ENCODE data around the gene SAMD4A. TPM values are rescaled to one million over a fixed set of nuclear protein-coding genes. Genes with fewer than 3 reads are reported as not detected.

SAMD4A gene
- polyA plus RNA-seq, 2 of the 4 experiments (the other 2 are of a cell fraction) = 3.9 to 5.4 TPM

GRCh38 chr14:54603362-54603761, 36.4 kb downstream of the SAMD4A start:
- Histone ChIP-seq H3K4me2 (no peak overlapping the region), H3K4me3 (no peak overlapping the region), H3K9me3 (no peaks in the 10 kb centered on the region), H3K27ac (no peak overlapping the region), H3K4me1 (peaks cover 27% of the 10 kb centered on the region)
- 57% methylated on average over 1 of the region's 1 CpG for WGBS (ENCODE audit: missing lambda C conversion rate)
- TF ChIP-seq FOSL2 (IDR thresholded peaks at IDR 0.05) (no peak), FOSL2 (CRISPR knock-in tag; IDR thresholded peaks at IDR 0.05) (peak; percentile 40; the same call in 1 of the 2 replicates), ELK1 (IDR thresholded peaks at IDR 0.05; ENCODE audit: low read depth, low read length) (no peak), CEBPB (IDR thresholded peaks at IDR 0.05) (peak in 1 of 2 experiments; percentile 19; a peak in 1 of 4 replicates), HOXB5 (CRISPR knock-in tag; IDR thresholded peaks at IDR 0.05) (no peak)
- ChIA-PET CTCF (interaction anchor here (0.7 to 1.2 kb wide), 4 partner anchors 26 to 186 kb away, joined by 3 read pairs; partner anchors contain the start of gene SAMD4A), POLR2A (interaction anchor here (0.6 kb wide), 1 partner anchor 35 kb away, joined by 3 read pairs; no protein-coding TSS in a partner anchor)
- FAIRE-seq (no peak), ATAC-seq (peak in 1 of 2 experiments; percentile 45; a peak in 2 of 6 replicates), DNase-seq (ENCODE audit: low read depth in 1 of 2, low spot score in 1 of 2) (no peak)

- no peak overlapping the region for H3K4me3 ChIP-seq
- FAIRE-seq = no peak
- H3K27ac ChIP-seq = no peak overlapping the region
- 84% methylated on average over 10 of the region's 10 CpGs for WGBS (ENCODE audit: missing lambda C conversion rate)
- H3K4me2 ChIP-seq = no peak overlapping the region
- peak in 1 of 2 experiments; percentile 42; a peak in 2 of 6 replicates for ATAC-seq
- POLR2A ChIA-PET = no interaction called here
- CTCF ChIA-PET = no interaction called here
- TF ChIP-seq CHD2 (IDR thresholded peaks at IDR 0.05; ENCODE audit: low read length, partially characterized antibody) (no peak), JUNB (IDR thresholded peaks at IDR 0.05) (no peak), HOXB13 (CRISPR knock-in tag; IDR thresholded peaks at IDR 0.05; ENCODE audit: low read depth) (no peak), RCOR1 (IDR thresholded peaks at IDR 0.05; ENCODE audit: low read depth, low read length) (no peak), HEYL (CRISPR knock-in tag; IDR thresholded peaks at IDR 0.05) (no peak), ZNF302 (CRISPR knock-in tag; IDR thresholded peaks at IDR 0.05) (no peak), MAFK (IDR thresholded peaks at IDR 0.05; ENCODE audit: partially characterized antibody) (no peak), CBX8 (IDR thresholded peaks at IDR 0.05) (no peak), ESRRA (IDR thresholded peaks at IDR 0.05; ENCODE audit: borderline replicate concordance, low read length) (no peak)
- no peak for DNase-seq (ENCODE audit: low read depth in 1 of 2, low spot score in 1 of 2)
- peaks cover 17% of the 10 kb centered on the region; the same call in 2 of the 3 replicates for H3K4me1 ChIP-seq
- H3K9me3 ChIP-seq = no peaks in the 10 kb centered on the region
Observed at GRCh38 chr14:54606178-54606577, 39.2 kb downstream of the SAMD4A start.

- Histone ChIP-seq H3K4me3 (no peak overlapping the region), H3K4me2 (no peak overlapping the region), H3K4me1 (peaks cover 17% of the 10 kb centered on the region; the same call in 2 of the 3 replicates), H3K27ac (no peak overlapping the region), H3K9me3 (no peaks in the 10 kb centered on the region)
- FAIRE-seq (no peak), ATAC-seq (no peak), DNase-seq (ENCODE audit: low read depth in 1 of 2, low spot score in 1 of 2) (no peak)
- CTCF ChIA-PET = no interaction called here
- POLR2A ChIA-PET = no interaction called here
- WGBS (ENCODE audit: missing lambda C conversion rate) = 96% methylated on average over 3 of the region's 3 CpGs
- TF ChIP-seq NPAS2 (CRISPR knock-in tag; IDR thresholded peaks at IDR 0.05; ENCODE audit: borderline replicate concordance) (no peak), POLR2A (IDR thresholded peaks at IDR 0.05; ENCODE audit: low read length) (no peak), RARB (CRISPR knock-in tag; IDR thresholded peaks at IDR 0.05) (no peak), TP53 (CRISPR knock-in tag; IDR thresholded peaks at IDR 0.05) (no peak), ZSCAN20 (CRISPR knock-in tag; IDR thresholded peaks at IDR 0.05) (no peak), ZNF302 (CRISPR knock-in tag; IDR thresholded peaks at IDR 0.05) (no peak), EP300 (IDR thresholded peaks at IDR 0.05) (no peak), CBX2 (IDR thresholded peaks at IDR 0.05; ENCODE audit: borderline replicate concordance, low read depth) (no peak), BCL3 (IDR thresholded peaks at IDR 0.05) (no peak), CEBPB (IDR thresholded peaks at IDR 0.05) (no peak), HOXA7 (CRISPR knock-in tag; IDR thresholded peaks at IDR 0.05) (no peak), NFE2L2 (conservative IDR thresholded peaks at IDR 0.05; ENCODE audit: low read length) (no peak), PHF8 (IDR thresholded peaks at IDR 0.05; ENCODE audit: borderline replicate concordance, low read depth) (no peak), REST (IDR thresholded peaks at IDR 0.05) (no peak), HMGXB4 (CRISPR knock-in tag; IDR thresholded peaks at IDR 0.05; ENCODE audit: borderline replicate concordance) (no peak)
Observed at GRCh38 chr14:54606631-54607133, 39.8 kb downstream of the SAMD4A start.

Data from A549 (cell line).